A549 (cell line): ENCODE measurements around the gene GPR21.

Experiments used
- CHD4 ChIP-seq: fragments of 200-600 bp; sonication (generic); IDR thresholded peaks from 2 replicates; pipeline ENCODE4 v1.6.1; 2016; ENCODE audit warnings: antibody characterized with exemption, mild to moderate bottlenecking, borderline replicate concordance
- KDM5A ChIP-seq: fragments of 200-600 bp; sonication (generic); IDR thresholded peaks from 2 replicates; pipeline ENCODE4 v1.6.1; 2016; ENCODE audit warnings: antibody characterized with exemption, mild to moderate bottlenecking
- PBX3 ChIP-seq: IDR thresholded peaks from 2 replicates; pipeline ENCODE4 v1.6.1; 2012
- POLR2A ChIP-seq: IDR thresholded peaks from 2 replicates; pipeline ENCODE4 v1.6.1; 2012; ENCODE audit warnings: mild to moderate bottlenecking, low read length
- REST ChIP-seq: fragments of 200-600 bp; sonication (generic); IDR thresholded peaks from 2 replicates; pipeline ENCODE4 v1.6.1; 2016; ENCODE audit warnings: antibody characterized with exemption, mild to moderate bottlenecking, moderate library complexity
- SREBF2 ChIP-seq: fragments of 450-650 bp; IDR thresholded peaks from 2 replicates; pipeline ENCODE4 v1.6.1; 2014; ENCODE audit warnings: mild to moderate bottlenecking, moderate library complexity

DNA sequence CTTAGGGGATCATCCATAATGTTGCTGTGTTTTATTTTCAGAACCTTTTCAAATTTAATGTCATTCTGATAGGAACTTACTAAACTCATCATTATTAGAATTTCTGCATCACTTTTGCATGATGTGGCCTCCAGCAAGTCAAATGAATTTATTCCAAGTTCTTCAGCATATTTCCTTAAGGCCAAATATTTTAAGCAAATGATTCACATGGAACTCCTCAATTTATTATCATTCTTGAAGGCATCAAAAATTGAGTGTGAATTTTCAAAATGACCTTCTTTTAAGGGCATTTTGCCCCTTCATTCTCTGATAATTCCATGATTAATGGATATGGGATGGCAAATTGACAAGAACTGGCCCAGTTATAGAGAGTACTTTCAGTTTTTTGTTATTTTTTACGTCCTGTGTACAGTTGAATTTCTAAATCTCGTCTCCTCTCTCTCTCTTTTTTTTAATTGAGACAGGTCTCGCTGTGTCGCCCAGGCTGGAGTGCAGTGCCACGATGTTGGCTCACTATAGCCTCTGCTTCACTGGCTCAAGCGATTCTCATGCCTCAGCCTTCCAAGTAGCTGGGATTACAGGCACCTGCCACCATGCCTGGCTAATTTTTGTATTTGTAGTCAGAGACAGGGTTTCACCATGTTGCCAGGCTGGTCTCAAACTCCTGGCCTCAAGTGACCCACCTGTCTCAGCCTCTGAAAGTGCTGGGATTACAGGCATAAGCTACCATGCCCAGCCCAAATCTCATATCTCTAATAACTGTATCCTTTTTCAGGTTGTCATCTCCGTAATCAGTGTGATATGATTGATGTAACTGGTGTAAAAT lies 29.1 kb downstream of the GPR21 start:
- TF ChIP-seq SREBF2 (no peak), POLR2A (no peak), KDM5A (no peak), PBX3 (no peak), REST (no peak), CHD4 (no peak)
